Measurements from ENCODE around the gene CORO1C. TPM values are rescaled to one million over a fixed set of nuclear protein-coding genes. Genes with fewer than 3 reads are reported as not detected.

Gene CORO1C
- total RNA-seq, 1 experiment from 2014 or later = 139 TPM

- 0 out of 2 replicates have a peak, but pooled peaks cover 16% of the 10 kb centered on the region for H3K36me3 ChIP-seq (ENCODE audit: low read depth)
- no peaks in the 10 kb centered on the region for H3K27me3 ChIP-seq (ENCODE audit: insufficient read depth, low read depth)
- H3K79me2 ChIP-seq (ENCODE audit: low read depth) = no peaks in the 10 kb centered on the region
- no peaks in the 10 kb centered on the region for H3K9me2 ChIP-seq (ENCODE audit: insufficient read depth)
- no peak overlapping the region for H2AFZ ChIP-seq
- H3K27ac ChIP-seq = no peak overlapping the region
- TF ChIP-seq EZH2 (IDR thresholded peaks at IDR 0.05; ENCODE audit: low read depth) = no peak
- no peaks in the 10 kb centered on the region for H3K9me3 ChIP-seq (ENCODE audit: insufficient read depth, low read depth)
- H3K4me1 ChIP-seq (replicated peaks; ENCODE audit: insufficient read depth) = no peaks in the 10 kb centered on the region
- 0 out of 2 replicates have a peak, but pooled peaks cover 6% of the 10 kb centered on the region for H4K20me1 ChIP-seq (ENCODE audit: insufficient read depth)
- intact Hi-C loops (cut with micrococcal nuclease; ENCODE audit: unreplicated experiment) = loop anchor here (2.0 kb wide), 1 partner anchor 17 kb away; no protein-coding TSS in a partner anchor
- ChIA-PET CTCF (interaction anchor here (0.6 to 0.7 kb wide), 2 partner anchors 13 to 18 kb away, joined by 4 to 6 read pairs; no protein-coding TSS in a partner anchor), POLR2A (ENCODE audit: unreplicated experiment) (no interaction called here)
- DNase-seq = no peak
- H3F3A ChIP-seq (ENCODE audit: insufficient read depth, low read depth) = 0 out of 2 replicates have a peak, but pooled peaks cover 14% of the 10 kb centered on the region
- no peak overlapping the region for H3K4me3 ChIP-seq
- no peak overlapping the region for H3K4me2 ChIP-seq
- TSS peak; percentile 9 for BruUV-seq (replicated peaks)
Observed at GRCh38 chr12:108645686-108646599, 85.4 kb downstream of the CORO1C start.

- H3K9me3 ChIP-seq (ENCODE audit: insufficient read depth, low read depth) = no peaks in the 10 kb centered on the region
- H3K9me2 ChIP-seq (ENCODE audit: insufficient read depth) = no peaks in the 10 kb centered on the region
- H3K27me3 ChIP-seq (ENCODE audit: insufficient read depth, low read depth) = no peaks in the 10 kb centered on the region
- H4K20me1 ChIP-seq (ENCODE audit: insufficient read depth) = no peaks in the 10 kb centered on the region
- no peaks in the 10 kb centered on the region for H3K4me1 ChIP-seq (replicated peaks; ENCODE audit: insufficient read depth)
- CTCF ChIA-PET = no interaction called here
- intact Hi-C loops (cut with micrococcal nuclease; ENCODE audit: unreplicated experiment) = loop anchor here (2.0 kb wide), 1 partner anchor 16 kb away; no protein-coding TSS in a partner anchor
- TF ChIP-seq EZH2 (IDR thresholded peaks at IDR 0.05; ENCODE audit: low read depth) = no peak
- no peak for TF ChIP-seq CTCF (conservative IDR thresholded peaks at IDR 0.05)
- 0 out of 2 replicates have a peak, but pooled peaks cover 16% of the 10 kb centered on the region for H3K36me3 ChIP-seq (ENCODE audit: low read depth)
- H3F3A ChIP-seq (ENCODE audit: insufficient read depth, low read depth) = peaks cover 18% of the 10 kb centered on the region; the same call in 1 of the 2 replicates
- no peak overlapping the region for H3K4me3 ChIP-seq
- no peak overlapping the region for H3K27ac ChIP-seq
- no TSS peak for BruUV-seq (replicated peaks)
- H3K4me2 ChIP-seq = no peak overlapping the region
- POLR2A ChIA-PET (ENCODE audit: unreplicated experiment) = no interaction called here
- no peaks in the 10 kb centered on the region for H3K79me2 ChIP-seq (ENCODE audit: low read depth)
- DNase-seq = no peak
- no peak overlapping the region for H2AFZ ChIP-seq
Observed at GRCh38 chr12:108644811-108645120, 86.6 kb downstream of the CORO1C start.

GRCh38 chr12:108643941-108644810, 87.1 kb downstream of the CORO1C start:
- TF ChIP-seq CTCF (conservative IDR thresholded peaks at IDR 0.05) (no peak), EZH2 (IDR thresholded peaks at IDR 0.05; ENCODE audit: low read depth) (no peak)
- H3F3A ChIP-seq (ENCODE audit: insufficient read depth, low read depth) = peaks cover 18% of the 10 kb centered on the region; the same call in 1 of the 2 replicates
- ChIA-PET POLR2A (ENCODE audit: unreplicated experiment) (no interaction called here), CTCF (interaction anchor here (0.6 kb wide), 1 partner anchor 130 kb away, joined by 4 read pairs; no protein-coding TSS in a partner anchor)
- no peaks in the 10 kb centered on the region for H4K20me1 ChIP-seq (ENCODE audit: insufficient read depth)
- no peaks in the 10 kb centered on the region for H3K27me3 ChIP-seq (ENCODE audit: insufficient read depth, low read depth)
- H3K36me3 ChIP-seq (ENCODE audit: low read depth) = 0 out of 2 replicates have a peak, but pooled peaks cover 16% of the 10 kb centered on the region
- no peaks in the 10 kb centered on the region for H3K79me2 ChIP-seq (ENCODE audit: low read depth)
- intact Hi-C loops (cut with micrococcal nuclease; ENCODE audit: unreplicated experiment) = loop anchor here (2.0 kb wide), 1 partner anchor 15 kb away; no protein-coding TSS in a partner anchor
- no peak overlapping the region for H3K4me3 ChIP-seq
- DNase-seq = peak in 1 of 2 experiments; percentile 61
- H3K9me3 ChIP-seq (ENCODE audit: insufficient read depth, low read depth) = no peaks in the 10 kb centered on the region
- BruUV-seq (replicated peaks) = no TSS peak
- H3K9me2 ChIP-seq (ENCODE audit: insufficient read depth) = no peaks in the 10 kb centered on the region
- H3K4me1 ChIP-seq (replicated peaks; ENCODE audit: insufficient read depth) = no peaks in the 10 kb centered on the region
- H2AFZ ChIP-seq = no peak overlapping the region
- no peak overlapping the region for H3K27ac ChIP-seq
- H3K4me2 ChIP-seq = no peak overlapping the region

Data from PC-9 (cell line).